Thyroid gland (tissue), 4 donors: Measurements from ENCODE around the gene SDHAF1. TPM values are rescaled to one million over a fixed set of nuclear protein-coding genes. Genes with fewer than 3 reads are reported as not detected.

Experiments used
- DNase-seq, 2 donors: peaks; one replicate each; pipeline ENCODE4 v3.0.0-alpha.2; 2019
- H3K27ac ChIP-seq, 3 donors: fragments of 200-600 bp; sonication (generic); 1 replicate in 2 of 3; 2 replicates in 1 of 3; pipeline ENCODE4 v1.5.1; 2016 to 2019; ENCODE audit warnings: mild to moderate bottlenecking in 1 of 3, moderate library complexity in 1 of 3
- H3K27me3 ChIP-seq: fragments of 200-600 bp; sonication (generic); one replicate; pipeline ENCODE4 v1.5.1; 2019
- H3K36me3 ChIP-seq, 2 donors: fragments of 200-600 bp; sonication (generic); one replicate each; pipeline ENCODE4 v1.5.1; 2016 to 2019
- H3K4me1 ChIP-seq, 2 donors: fragments of 200-600 bp; sonication (generic); one replicate each; pipeline ENCODE4 v1.5.1; 2017 to 2019
- H3K4me3 ChIP-seq, 3 donors: fragments of 200-600 bp; sonication (generic); replicated peaks in 1 of 3; 1 replicate in 2 of 3; 2 replicates in 1 of 3; pipeline ENCODE4 v1.5.1; 2016; ENCODE audit warnings: mild to moderate bottlenecking in 1 of 3
- H3K9me3 ChIP-seq: fragments of 200-600 bp; sonication (generic); one replicate; pipeline ENCODE4 v1.5.1; 2017
- POLR2A ChIP-seq, 2 donors: fragments of 450-650 bp; IDR thresholded peaks; one replicate each; pipeline ENCODE4 v1.6.1; 2017; ENCODE audit warnings: antibody characterized with exemption in 2 of 2, mild to moderate bottlenecking in 2 of 2, moderate library complexity in 1 of 2
- WGBS, 2 donors: methylation state at CpG; one replicate each; pipeline ENCODE4 v1.1.5; 2017; 5-methylcytosine and 5-hydroxymethylcytosine counted together
- intact Hi-C: fragments of 100-400 bp; cut with DNase I; formaldehyde crosslinking; loops from one replicate; pipeline ENCODE4 v1.15.1; 2023
- total RNA-seq, 4 donors: library from RNA; depleted of rRNA; stranded (reverse); fragments of >200 nt; gene quantifications; one replicate each; pipeline ENCODE4 v1.2.3, GENCODE V29; 2016
- TF ChIP-seq, protein P1 (sequence below), 6 experiments: fragments of 200-600 bp in 3 of 6; fragments of 450-650 bp in 3 of 6; sonication (generic) in 3 of 6; IDR thresholded peaks; one replicate each; pipeline ENCODE4 v1.5.1; 2016 to 2019; ENCODE audit warnings: antibody characterized with exemption in 6 of 6, mild to moderate bottlenecking in 2 of 6, inconsistent platforms in 1 of 6, moderate library complexity in 1 of 6

SDHAF1 gene
- total RNA-seq, 4 donors from 2014 or later: 51.4 to 96.8 (median 66.7) TPM

DNA sequence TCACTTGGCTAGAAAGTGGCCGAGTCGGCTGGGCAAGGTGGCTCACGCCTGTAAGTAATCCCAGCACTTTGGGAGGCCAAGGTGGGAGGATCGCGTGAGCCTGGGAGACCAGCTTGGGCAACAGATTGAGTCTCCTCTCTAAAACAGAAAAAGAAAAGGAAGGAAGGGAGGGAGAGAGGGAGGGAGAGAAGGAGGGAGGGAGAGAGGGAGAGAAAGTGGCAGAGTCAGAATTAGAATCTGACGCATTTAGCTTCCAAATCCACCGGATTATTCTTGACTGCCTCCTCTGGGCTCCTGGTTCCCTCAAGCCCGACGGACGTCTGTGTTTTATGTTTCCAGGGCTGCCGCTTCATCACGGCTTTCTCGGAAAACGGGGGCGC, 36.3 kb upstream of the SDHAF1 start:
- Histone ChIP-seq H3K4me1 (peaks cover 0 to 9% of the 10 kb centered on the region in 2 donors), H3K27ac (no peak overlapping the region), H3K27me3 (peaks cover 7% of the 10 kb centered on the region), H3K36me3 (no peaks in the 10 kb centered on the region), H3K4me3 (no peak overlapping the region), H3K9me3 (no peaks in the 10 kb centered on the region)
- intact Hi-C loops: no loop called here
- DNase-seq: no peak
- TF ChIP-seq, protein P1, sequence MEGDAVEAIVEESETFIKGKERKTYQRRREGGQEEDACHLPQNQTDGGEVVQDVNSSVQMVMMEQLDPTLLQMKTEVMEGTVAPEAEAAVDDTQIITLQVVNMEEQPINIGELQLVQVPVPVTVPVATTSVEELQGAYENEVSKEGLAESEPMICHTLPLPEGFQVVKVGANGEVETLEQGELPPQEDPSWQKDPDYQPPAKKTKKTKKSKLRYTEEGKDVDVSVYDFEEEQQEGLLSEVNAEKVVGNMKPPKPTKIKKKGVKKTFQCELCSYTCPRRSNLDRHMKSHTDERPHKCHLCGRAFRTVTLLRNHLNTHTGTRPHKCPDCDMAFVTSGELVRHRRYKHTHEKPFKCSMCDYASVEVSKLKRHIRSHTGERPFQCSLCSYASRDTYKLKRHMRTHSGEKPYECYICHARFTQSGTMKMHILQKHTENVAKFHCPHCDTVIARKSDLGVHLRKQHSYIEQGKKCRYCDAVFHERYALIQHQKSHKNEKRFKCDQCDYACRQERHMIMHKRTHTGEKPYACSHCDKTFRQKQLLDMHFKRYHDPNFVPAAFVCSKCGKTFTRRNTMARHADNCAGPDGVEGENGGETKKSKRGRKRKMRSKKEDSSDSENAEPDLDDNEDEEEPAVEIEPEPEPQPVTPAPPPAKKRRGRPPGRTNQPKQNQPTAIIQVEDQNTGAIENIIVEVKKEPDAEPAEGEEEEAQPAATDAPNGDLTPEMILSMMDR (IDR thresholded peaks at IDR 0.05): no peak
- no peak for TF ChIP-seq POLR2A (IDR thresholded peaks at IDR 0.05)
- 33 to 34% methylated on average over 15 of the region's 15 CpGs for WGBS, 2 donors

DNA sequence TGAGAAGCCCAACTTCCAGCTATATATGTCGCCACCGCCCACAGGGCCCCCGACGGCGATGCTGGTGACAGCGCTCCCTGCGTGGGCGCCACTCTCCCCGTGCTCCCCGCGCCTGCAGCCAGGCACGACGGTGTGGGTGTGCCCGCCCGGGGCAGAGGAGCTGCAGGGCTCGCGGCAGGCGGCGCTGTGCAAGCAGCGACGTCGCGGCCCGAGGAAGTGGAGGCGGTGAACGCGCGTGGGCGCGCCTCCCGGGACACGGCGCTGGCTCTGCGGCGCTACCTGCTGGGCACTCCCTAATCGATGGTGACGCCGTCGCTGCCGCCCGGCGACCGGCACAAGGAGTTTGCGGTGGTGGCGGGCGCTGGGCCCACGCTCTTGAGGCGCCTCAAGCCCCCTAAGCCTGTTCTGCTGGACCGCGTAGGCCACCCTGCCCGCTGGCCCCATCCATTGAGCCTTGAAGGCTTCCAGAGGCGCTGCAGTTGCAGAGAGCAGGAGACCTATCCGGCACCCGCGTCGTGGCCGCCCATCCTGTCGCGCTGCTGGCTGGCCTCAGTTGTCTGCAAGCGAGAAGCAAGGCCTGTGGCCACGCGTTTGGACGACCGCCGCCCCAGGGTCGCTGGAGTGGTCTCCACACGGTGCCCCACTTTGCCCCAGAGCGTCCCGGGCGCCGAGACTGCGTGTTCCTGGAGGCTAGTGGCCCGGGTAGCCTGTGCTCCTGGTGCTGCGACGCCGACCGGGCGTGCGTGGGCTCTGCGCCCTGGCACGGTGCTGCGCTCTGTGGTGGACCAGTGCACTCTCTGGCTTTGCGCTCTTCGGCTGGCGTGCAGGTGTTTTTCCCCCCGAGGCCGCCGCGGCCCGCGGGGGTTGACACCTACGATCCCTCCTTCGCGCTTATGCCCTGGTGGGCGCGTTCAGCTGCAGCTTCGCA, 35.7 kb upstream of the SDHAF1 start:
- TF ChIP-seq POLR2A (IDR thresholded peaks at IDR 0.05): no peak
- TF ChIP-seq, protein P1 (IDR thresholded peaks at IDR 0.05): peak in 2 of 6 experiments; percentile 21 to 29
- WGBS, 2 donors: 2 to 6% methylated on average over 32 to 33 of the region's 97 CpGs
- H3K9me3 ChIP-seq: no peaks in the 10 kb centered on the region
- intact Hi-C loops: no loop called here
- H3K4me1 ChIP-seq: peaks cover 0 to 9% of the 10 kb centered on the region in 2 donors
- H3K27ac ChIP-seq: no peak overlapping the region
- no peak overlapping the region for H3K4me3 ChIP-seq
- no peaks in the 10 kb centered on the region for H3K36me3 ChIP-seq
- H3K27me3 ChIP-seq: peaks cover 7% of the 10 kb centered on the region
- DNase-seq: peak; percentile 12 to 34

DNA sequence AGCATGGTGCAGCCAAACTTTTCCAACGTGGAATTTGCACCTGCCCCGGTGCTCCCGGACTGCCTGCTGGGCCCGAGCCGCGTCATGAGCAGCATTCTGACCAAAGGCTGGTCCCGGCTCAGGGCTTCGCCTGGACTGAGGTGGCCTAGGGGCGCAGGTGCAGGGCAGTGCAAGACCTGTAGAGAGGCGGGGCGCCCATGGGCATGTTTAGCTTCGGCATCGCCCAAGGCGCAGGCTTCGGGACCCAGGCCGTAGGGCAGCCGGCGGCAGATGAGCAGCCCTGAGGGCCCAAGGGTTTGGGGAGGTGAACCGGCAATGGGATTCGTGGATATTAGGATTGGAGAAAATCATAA, 35.0 kb upstream of the SDHAF1 start:
- H3K4me3 ChIP-seq: no peak overlapping the region
- intact Hi-C loops: no loop called here

DNA sequence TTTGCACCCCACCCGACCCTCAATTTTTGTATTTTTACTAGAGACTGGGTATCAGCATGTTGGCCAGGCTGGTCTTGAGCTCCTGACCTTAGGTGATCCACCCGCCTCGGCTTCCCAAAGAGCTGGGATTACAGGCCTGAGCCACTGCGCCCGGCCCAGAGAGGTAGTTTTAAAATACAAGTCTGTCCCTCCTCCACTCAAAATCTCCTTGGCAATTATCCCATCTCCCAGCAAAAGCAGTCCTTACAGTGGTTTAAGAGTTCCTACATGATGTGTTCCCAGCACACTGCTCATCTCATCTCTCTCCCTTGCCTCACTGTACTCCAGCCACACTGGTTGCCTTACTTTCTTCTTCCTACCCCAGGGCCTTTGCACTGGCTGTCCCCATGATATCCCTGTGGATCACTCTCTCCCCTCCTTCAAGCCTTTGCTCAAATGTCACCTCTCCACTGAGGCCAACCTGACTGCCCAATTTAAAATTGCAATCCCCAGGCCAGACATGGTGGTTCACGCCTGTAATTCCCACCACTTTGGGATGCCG, 34.5 kb upstream of the SDHAF1 start:
- Histone ChIP-seq H3K36me3 (no peaks in the 10 kb centered on the region), H3K27ac (no peak overlapping the region), H3K9me3 (no peaks in the 10 kb centered on the region), H3K4me1 (peaks cover 0 to 9% of the 10 kb centered on the region in 2 donors), H3K4me3 (no peak overlapping the region), H3K27me3 (peaks cover 7% of the 10 kb centered on the region)
- DNase-seq: no peak
- WGBS, 2 donors: 80 to 83% methylated on average over 7 of the region's 7 CpGs
- intact Hi-C loops: no loop called here
- TF ChIP-seq, protein P1 (IDR thresholded peaks at IDR 0.05): no peak
- TF ChIP-seq POLR2A (IDR thresholded peaks at IDR 0.05): no peak

More for the DNA sequence above, 35.0 kb upstream of the SDHAF1 start:
- TF ChIP-seq POLR2A (IDR thresholded peaks at IDR 0.05): no peak
- TF ChIP-seq, protein P1 (IDR thresholded peaks at IDR 0.05): no peak
- Histone ChIP-seq H3K4me1 (peaks cover 0 to 9% of the 10 kb centered on the region in 2 donors), H3K27ac (no peak overlapping the region), H3K36me3 (no peaks in the 10 kb centered on the region), H3K27me3 (peaks cover 7% of the 10 kb centered on the region), H3K9me3 (no peaks in the 10 kb centered on the region)
- WGBS, 2 donors: 34 to 41% methylated on average over 18 of the region's 20 CpGs
- no peak for DNase-seq

DNA sequence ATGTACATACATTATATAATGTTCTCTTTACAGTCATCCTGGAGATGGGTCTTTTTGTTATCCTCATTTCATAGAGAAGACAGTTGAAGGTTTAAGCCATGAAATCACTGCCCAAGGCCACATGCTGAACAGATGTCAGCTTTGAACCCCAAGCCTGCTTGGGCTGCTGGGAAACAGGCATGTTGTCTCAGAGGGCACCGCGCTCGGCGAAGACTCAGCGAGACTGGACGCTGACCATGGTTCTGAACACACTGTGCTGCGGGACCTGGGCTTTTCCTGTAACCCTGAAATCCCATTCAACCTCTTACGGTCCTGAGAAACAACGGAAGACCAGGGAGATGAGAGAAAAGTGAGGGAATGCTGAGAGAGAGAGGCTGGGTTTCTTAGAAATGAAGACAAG, 31.5 kb upstream of the SDHAF1 start:
- Histone ChIP-seq H3K4me3 (no peak overlapping the region), H3K36me3 (no peaks in the 10 kb centered on the region), H3K27ac (no peak overlapping the region), H3K9me3 (no peaks in the 10 kb centered on the region), H3K4me1 (peaks cover 0 to 9% of the 10 kb centered on the region in 2 donors), H3K27me3 (peaks cover 7% of the 10 kb centered on the region)
- TF ChIP-seq POLR2A (IDR thresholded peaks at IDR 0.05): no peak
- TF ChIP-seq, protein P1 (IDR thresholded peaks at IDR 0.05): no peak
- intact Hi-C loops: no loop called here
- DNase-seq: peak; percentile 20 to 59
- WGBS, 2 donors: 9 to 23% methylated on average over 9 of the region's 9 CpGs
